GDM1 (cell line): ENCODE measurements around the gene NENF.

Experiments
- DNase-seq: peaks from one replicate; lab custom pipeline; 2025; lab: John Stamatoyannopoulos, UW

Gene NENF

GRCh38 chr1:212431644-212432043 is 1.1 kb upstream of the NENF start:
- no peak for DNase-seq

- DNase-seq, result no peak
Measured at GRCh38 chr1:212432272-212432660, 454 bp upstream of the NENF start.

- DNase-seq, result no peak
Measured at GRCh38 chr1:212433577-212434462, 1.1 kb downstream of the NENF start.

GRCh38 chr1:212434992-212435391 is 2.3 kb downstream of the NENF start:
- no peak for DNase-seq

GRCh38 chr1:212437179-212437798 is 4.6 kb downstream of the NENF start:
- no peak for DNase-seq

- no peak for DNase-seq
Measured at GRCh38 chr1:212438831-212439237, 6.1 kb downstream of the NENF start.

- no peak for DNase-seq
Measured at GRCh38 chr1:212440419-212440818, 7.7 kb downstream of the NENF start.

- DNase-seq, result no peak
Measured at GRCh38 chr1:212442408-212442807, 9.7 kb downstream of the NENF start.

- no peak for DNase-seq
Measured at GRCh38 chr1:212446333-212446732, 13.6 kb downstream of the NENF start.

- DNase-seq, result no peak
Measured at GRCh38 chr1:212447478-212447877, 14.8 kb downstream of the NENF start.

- no peak for DNase-seq
Measured at GRCh38 chr1:212450331-212450881, 17.7 kb downstream of the NENF start.

GRCh38 chr1:212451416-212452322 is 18.9 kb downstream of the NENF start:
- no peak for DNase-seq

GRCh38 chr1:212452323-212453155 is 19.8 kb downstream of the NENF start:
- no peak for DNase-seq

GRCh38 chr1:212453156-212453857 is 20.6 kb downstream of the NENF start:
- DNase-seq, result no peak

GRCh38 chr1:212454741-212455140 is 22.0 kb downstream of the NENF start:
- no peak for DNase-seq

- no peak for DNase-seq
Measured at GRCh38 chr1:212455401-212455800, 22.7 kb downstream of the NENF start.

- DNase-seq, result peak; percentile 60
Measured at GRCh38 chr1:212455803-212456528, 23.2 kb downstream of the NENF start.

GRCh38 chr1:212457740-212458338 is 25.1 kb downstream of the NENF start:
- peak; percentile 53 for DNase-seq

- peak; percentile 52 for DNase-seq
Measured at GRCh38 chr1:212458817-212459216, 26.1 kb downstream of the NENF start.
